ENCODE results near the gene EFHD1.

GRCh38 chr2:232659359-232659758, 26.0 kb downstream of the EFHD1 start:
- TF ChIP-seq POLR2A (IDR thresholded peaks at IDR 0.05) (no peak), CTCF (IDR thresholded peaks at IDR 0.05) (no peak)

Data from esophagus squamous epithelium (tissue), 4 donors.